Subcutaneous adipose tissue (tissue), 4 donors: ENCODE measurements around the gene PTPRCAP. TPM values are rescaled to one million over a fixed set of nuclear protein-coding genes. Genes with fewer than 3 reads are reported as not detected.

Experiments
- small RNA-seq: library from RNA; depleted of rRNA; stranded (forward); fragments of <200 nt; gene quantifications from one replicate; pipeline ENCODE3, GENCODE V24; 2016
- total RNA-seq, 4 donors: library from RNA; depleted of rRNA; stranded (reverse); fragments of >200 nt; gene quantifications; one replicate each; pipeline ENCODE4 v1.1.0, GENCODE V29; 2016
- TF ChIP-seq, protein P1 (sequence below): fragments of 450-650 bp; IDR thresholded peaks from one replicate; pipeline ENCODE4 v1.5.1; 2016; ENCODE audit warnings: low read depth, mild to moderate bottlenecking, control low read depth, antibody characterized with exemption, moderate library complexity

Gene PTPRCAP
- total RNA-seq, 4 donors from 2014 or later = 1.7 to 6.7 (median 3.5) TPM

DNA sequence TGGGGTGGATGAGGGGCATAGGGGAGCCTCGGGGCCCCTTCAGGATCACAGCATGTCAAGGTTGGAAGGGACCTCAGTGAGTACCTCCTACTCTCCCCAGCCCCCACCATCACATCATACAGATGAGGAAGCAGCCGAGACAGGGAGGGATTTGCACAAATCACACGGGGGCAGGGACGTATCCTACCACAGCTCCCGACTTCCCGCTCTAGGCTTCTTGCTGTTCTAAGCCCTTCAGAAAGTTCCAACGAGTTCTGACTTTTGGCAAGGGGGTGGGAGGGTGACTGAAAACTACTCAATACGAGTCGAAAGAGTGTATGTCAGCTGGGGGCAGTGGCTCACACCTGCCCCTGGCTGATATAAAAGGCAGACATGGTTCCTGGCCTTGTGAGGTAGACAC lies 50.4 kb downstream of the PTPRCAP start:
- TF ChIP-seq, protein P1, sequence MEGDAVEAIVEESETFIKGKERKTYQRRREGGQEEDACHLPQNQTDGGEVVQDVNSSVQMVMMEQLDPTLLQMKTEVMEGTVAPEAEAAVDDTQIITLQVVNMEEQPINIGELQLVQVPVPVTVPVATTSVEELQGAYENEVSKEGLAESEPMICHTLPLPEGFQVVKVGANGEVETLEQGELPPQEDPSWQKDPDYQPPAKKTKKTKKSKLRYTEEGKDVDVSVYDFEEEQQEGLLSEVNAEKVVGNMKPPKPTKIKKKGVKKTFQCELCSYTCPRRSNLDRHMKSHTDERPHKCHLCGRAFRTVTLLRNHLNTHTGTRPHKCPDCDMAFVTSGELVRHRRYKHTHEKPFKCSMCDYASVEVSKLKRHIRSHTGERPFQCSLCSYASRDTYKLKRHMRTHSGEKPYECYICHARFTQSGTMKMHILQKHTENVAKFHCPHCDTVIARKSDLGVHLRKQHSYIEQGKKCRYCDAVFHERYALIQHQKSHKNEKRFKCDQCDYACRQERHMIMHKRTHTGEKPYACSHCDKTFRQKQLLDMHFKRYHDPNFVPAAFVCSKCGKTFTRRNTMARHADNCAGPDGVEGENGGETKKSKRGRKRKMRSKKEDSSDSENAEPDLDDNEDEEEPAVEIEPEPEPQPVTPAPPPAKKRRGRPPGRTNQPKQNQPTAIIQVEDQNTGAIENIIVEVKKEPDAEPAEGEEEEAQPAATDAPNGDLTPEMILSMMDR = no peak

Small RNAs within 50 kb of the gene (small RNA-seq; reads per million reads assigned to genes)
- gene RNU6-1238P = not detected

Other genes starting within 250 kb of the PTPRCAP start
- 10 to 100 TPM; 39.8 to 72.5 (median 47.8) TPM for gene GRK2, start 171.2 kb downstream of the PTPRCAP start, total RNA-seq
- 10 to 100 TPM; 12.4 to 43.7 (median 31.4) TPM for gene ANKRD13D, start 148.4 kb downstream of the PTPRCAP start, total RNA-seq
- 10 to 100 TPM; 11.9 to 43.2 (median 37.2) TPM for gene SSH3, start 134.2 kb downstream of the PTPRCAP start, total RNA-seq
- 100 to 1,000 TPM in 3 of 4 donors, 10 to 100 TPM in 1; 29.2 to 127 (median 113) TPM for gene POLD4, start 84.1 kb downstream of the PTPRCAP start, total RNA-seq
- 1 to 10 TPM; 1.1 to 4.1 (median 3.8) TPM for gene CLCF1, start 64.1 kb downstream of the PTPRCAP start, total RNA-seq
- 10 to 100 TPM in 1 of 4 donors, 1 to 10 TPM in 3; 5.2 to 11.7 (median 7.8) TPM for gene RAD9A, start 45.7 kb downstream of the PTPRCAP start, total RNA-seq
- gene PPP1CA, start 35.8 kb downstream of the PTPRCAP start, total RNA-seq = 100 to 1,000 TPM in 1 of 4 donors, 10 to 100 TPM in 3; 60.8 to 110 (median 64.9) TPM
- gene TBC1D10C, start 33.6 kb downstream of the PTPRCAP start, total RNA-seq = 1 to 10 TPM; 1.7 to 9.3 (median 3.1) TPM
- under 1 TPM in 3 of 4 donors, not detected in 1; 0.17 to 0.38 (median 0.22) TPM for gene CARNS1, start 22.0 kb downstream of the PTPRCAP start, total RNA-seq
- 10 to 100 TPM; 22.2 to 35.4 (median 27.0) TPM for gene RPS6KB2, start 9.2 kb downstream of the PTPRCAP start, total RNA-seq
- gene CORO1B, start 5.8 kb upstream of the PTPRCAP start, total RNA-seq = 10 to 100 TPM; 30.7 to 95.4 (median 70.7) TPM
- gene GPR152, start 15.0 kb upstream of the PTPRCAP start, total RNA-seq = not detected
- 1 to 10 TPM; 1.1 to 5.1 (median 1.8) TPM for gene CABP4, start 17.7 kb upstream of the PTPRCAP start, total RNA-seq
- 10 to 100 TPM; 21.4 to 85.5 (median 36.2) TPM for gene TMEM134, start 31.6 kb upstream of the PTPRCAP start, total RNA-seq
- 10 to 100 TPM; 48.6 to 77.3 (median 64.9) TPM for gene AIP, start 45.3 kb upstream of the PTPRCAP start, total RNA-seq
- gene PITPNM1, start 67.7 kb upstream of the PTPRCAP start, total RNA-seq = 10 to 100 TPM in 3 of 4 donors, 1 to 10 TPM in 1; 9.2 to 14.9 (median 11.9) TPM
- 10 to 100 TPM; 21.2 to 33.2 (median 23.5) TPM for gene CDK2AP2, start 70.5 kb upstream of the PTPRCAP start, total RNA-seq
- gene CABP2, start 85.8 kb upstream of the PTPRCAP start, total RNA-seq = not detected
- 100 to 1,000 TPM; 399 to 826 (median 474) TPM for gene GSTP1, start 146.1 kb upstream of the PTPRCAP start, total RNA-seq
- gene NDUFV1, start 169.3 kb upstream of the PTPRCAP start, total RNA-seq = 100 to 1,000 TPM; 148 to 403 (median 197) TPM
- gene NUDT8, start 192.3 kb upstream of the PTPRCAP start, total RNA-seq = 10 to 100 TPM in 2 of 4 donors, 1 to 10 TPM in 2; 6.2 to 23.7 (median 9.6) TPM
- not detected for gene TBX10, start 202.1 kb upstream of the PTPRCAP start, total RNA-seq
- not detected for gene ACY3, start 213.0 kb upstream of the PTPRCAP start, total RNA-seq
- not detected for gene ALDH3B2, start 236.9 kb upstream of the PTPRCAP start, total RNA-seq